Fibroblast of the aortic adventitia (primary cell): ENCODE results near the gene JAKMIP3. TPM values are rescaled to one million over a fixed set of nuclear protein-coding genes. Genes with fewer than 3 reads are reported as not detected.

Source experiments
- DNase-seq: peaks from one replicate; pipeline ENCODE4 v3.0.0-alpha.2; 2010; ENCODE audit warnings: low read depth
- H3K4me3 ChIP-seq: 2 replicates; pipeline ENCODE4 v1.5.1; 2011; ENCODE audit warnings: low read depth, mild to moderate bottlenecking, control low read depth, low read length, moderate library complexity
- total RNA-seq: library from RNA; depleted of rRNA; stranded (reverse); fragments of >200 nt; gene quantifications from 2 replicates; pipeline ENCODE4 v1.2.3, GENCODE V29; 2012; ENCODE audit warnings: low replicate concordance
- TF ChIP-seq, protein P1 (sequence below): IDR thresholded peaks from 2 replicates; pipeline ENCODE4 v1.5.1; 2011; ENCODE audit warnings: mild to moderate bottlenecking, low read length, control low read depth, inconsistent platforms; ENCODE audit not compliant: insufficient read depth

The JAKMIP3 gene
- total RNA-seq, 1 donor, result 0.09 TPM

DNA sequence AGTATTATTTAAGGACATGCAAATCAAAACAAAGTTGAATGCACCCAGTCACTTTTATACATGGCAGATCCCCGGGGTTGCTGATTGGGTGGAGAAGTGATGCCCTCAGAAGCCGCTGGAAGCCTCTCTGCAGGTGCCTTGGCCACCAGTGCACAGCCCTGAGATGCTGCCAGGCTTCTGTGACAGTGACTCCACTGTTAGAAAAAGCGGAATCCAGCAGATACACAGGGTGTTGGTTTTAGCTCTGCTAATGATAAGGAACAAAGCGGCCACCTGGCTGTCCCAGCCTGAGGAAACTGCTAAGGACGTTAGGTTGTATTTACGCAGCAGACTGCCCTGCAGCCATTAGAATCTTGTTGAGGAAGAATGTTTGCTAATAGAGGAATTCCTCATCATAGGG, 47.5 kb downstream of the JAKMIP3 start:
- TF ChIP-seq, protein P1, sequence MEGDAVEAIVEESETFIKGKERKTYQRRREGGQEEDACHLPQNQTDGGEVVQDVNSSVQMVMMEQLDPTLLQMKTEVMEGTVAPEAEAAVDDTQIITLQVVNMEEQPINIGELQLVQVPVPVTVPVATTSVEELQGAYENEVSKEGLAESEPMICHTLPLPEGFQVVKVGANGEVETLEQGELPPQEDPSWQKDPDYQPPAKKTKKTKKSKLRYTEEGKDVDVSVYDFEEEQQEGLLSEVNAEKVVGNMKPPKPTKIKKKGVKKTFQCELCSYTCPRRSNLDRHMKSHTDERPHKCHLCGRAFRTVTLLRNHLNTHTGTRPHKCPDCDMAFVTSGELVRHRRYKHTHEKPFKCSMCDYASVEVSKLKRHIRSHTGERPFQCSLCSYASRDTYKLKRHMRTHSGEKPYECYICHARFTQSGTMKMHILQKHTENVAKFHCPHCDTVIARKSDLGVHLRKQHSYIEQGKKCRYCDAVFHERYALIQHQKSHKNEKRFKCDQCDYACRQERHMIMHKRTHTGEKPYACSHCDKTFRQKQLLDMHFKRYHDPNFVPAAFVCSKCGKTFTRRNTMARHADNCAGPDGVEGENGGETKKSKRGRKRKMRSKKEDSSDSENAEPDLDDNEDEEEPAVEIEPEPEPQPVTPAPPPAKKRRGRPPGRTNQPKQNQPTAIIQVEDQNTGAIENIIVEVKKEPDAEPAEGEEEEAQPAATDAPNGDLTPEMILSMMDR, result no peak
- H3K4me3 ChIP-seq, result no peak overlapping the region
- no peak for DNase-seq

DNA sequence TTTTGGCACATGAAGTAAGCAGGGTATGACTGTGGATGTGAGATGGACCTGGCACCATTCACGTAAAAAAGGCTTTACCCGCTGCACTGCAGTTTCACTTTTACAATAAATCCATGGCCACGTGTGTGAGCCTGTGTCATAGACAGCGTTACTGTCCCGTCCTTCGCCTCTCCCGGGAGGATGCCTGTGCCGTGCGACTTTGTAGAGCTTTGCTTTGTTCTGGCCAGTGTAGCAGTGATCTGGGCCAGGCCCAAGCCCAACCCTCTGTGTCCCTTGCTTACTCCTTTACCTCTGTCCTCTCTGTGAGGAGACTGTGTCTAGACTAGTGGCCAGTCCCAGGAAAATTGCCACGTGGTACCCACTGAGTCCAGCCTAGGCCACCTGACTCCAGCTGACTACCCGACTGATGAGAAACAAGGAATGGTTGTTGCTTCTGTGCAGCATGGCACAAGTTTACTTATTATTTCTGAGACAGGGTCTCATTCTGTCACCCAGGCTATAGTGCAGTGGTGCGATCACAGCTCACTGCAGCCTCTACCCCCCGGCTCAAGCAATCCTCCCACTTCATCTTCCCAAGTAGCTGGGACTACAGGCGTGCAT, 48.1 kb downstream of the JAKMIP3 start:
- TF ChIP-seq, protein P1, result no peak
- H3K4me3 ChIP-seq, result no peak overlapping the region
- DNase-seq, result no peak

DNA sequence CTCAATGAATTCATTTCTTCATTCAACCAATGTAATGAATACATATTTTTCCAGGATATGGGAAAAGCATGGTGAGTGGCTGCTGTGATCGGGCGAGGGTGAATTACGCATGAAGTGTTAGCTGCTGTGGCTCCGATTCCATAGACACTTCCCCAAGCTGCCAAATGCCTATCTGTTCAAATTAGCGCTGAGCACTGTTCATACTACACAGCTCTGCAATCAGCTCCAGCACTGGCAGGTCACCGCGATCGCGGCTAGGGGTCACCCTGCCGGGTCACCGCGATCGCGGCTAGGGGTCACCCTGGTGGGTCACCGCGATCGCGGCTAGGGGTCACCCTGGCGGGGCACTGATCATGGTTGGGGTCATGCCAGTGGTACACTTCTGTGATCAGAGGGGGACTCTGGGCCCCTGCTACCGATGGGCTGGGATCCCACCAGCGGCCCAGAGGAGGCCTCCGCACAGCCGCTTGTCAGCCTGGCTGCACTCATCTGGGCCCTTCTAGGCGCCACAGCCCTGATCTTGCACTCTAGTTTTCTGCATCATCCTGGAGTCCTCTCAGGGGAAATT, 49.3 kb downstream of the JAKMIP3 start:
- TF ChIP-seq, protein P1, result no peak
- no peak for DNase-seq
- no peak overlapping the region for H3K4me3 ChIP-seq

Other genes with a start within 250 kb of the JAKMIP3 start
- gene PPP2R2D, start 164.9 kb upstream of the JAKMIP3 start, total RNA-seq, result 24.2 and 44.4 TPM in 2 replicates
- 65.1 and 81.4 TPM in 2 replicates for gene BNIP3, start 84.0 kb upstream of the JAKMIP3 start, total RNA-seq
- gene DPYSL4, start 121.0 kb downstream of the JAKMIP3 start, total RNA-seq, result 0.18 and 4.2 TPM in 2 replicates
- gene STK32C, start 242.0 kb downstream of the JAKMIP3 start, total RNA-seq, result 6.7 and 8.4 TPM in 2 replicates